H1 (cell line): ENCODE results near the gene IGSF9. TPM values are rescaled to one million over a fixed set of nuclear protein-coding genes. Genes with fewer than 3 reads are reported as not detected.

ENCODE experiments used
- ASH2L ChIP-seq: fragments of 200-600, 300-600 bp; sonication (generic); IDR thresholded peaks from one replicate; pipeline ENCODE4 v1.7.1; 2017; ENCODE audit warnings: low read length
- BRCA1 ChIP-seq: IDR thresholded peaks from 2 replicates; pipeline ENCODE4 v1.6.1; 2012; ENCODE audit warnings: low read depth, low read length, improper control_type of control experiment
- CHD7 ChIP-seq: fragments of 300-600 bp; sonication (generic); IDR thresholded peaks from 2 replicates; pipeline ENCODE4 v1.7.1; 2012; ENCODE audit warnings: low read length, moderate library complexity, mild to moderate bottlenecking, inconsistent platforms; ENCODE audit not compliant: insufficient replicate concordance
- EZH2 ChIP-seq: fragments of 200-600 bp; sonication (generic); IDR thresholded peaks from 2 replicates; pipeline ENCODE4 v1.7.1; 2012; ENCODE audit warnings: low read depth, mild to moderate bottlenecking, moderate library complexity, low read length, inconsistent platforms; ENCODE audit not compliant: severe bottlenecking
- KDM4A ChIP-seq: IDR thresholded peaks from one replicate; pipeline ENCODE4 v1.7.1; 2012; ENCODE audit warnings: low read depth, mild to moderate bottlenecking, moderate library complexity, low read length, inconsistent platforms; ENCODE audit not compliant: severe bottlenecking
- SIN3A ChIP-seq, 2 experiments: IDR thresholded peaks in 1 of 2; conservative IDR thresholded peaks in 1 of 2; 2 replicates each; pipeline ENCODE4 v1.6.1; 2011 to 2012; ENCODE audit warnings: low read length in 2 of 2, improper control_type of control experiment in 1 of 2, low read depth in 1 of 2, mild to moderate bottlenecking in 1 of 2
- polyA plus RNA-seq, 7 experiments: library from polyadenylated mRNA; depleted of rRNA in 3 of 7; stranded (reverse) in 5 of 7; unstranded in 2 of 7; fragments of >200 nt in 5 of 7; fragments of 200-250 nt in 2 of 7; gene quantifications; 1 replicate in 5 of 7; 2 replicates in 1 of 7; 4 replicates in 1 of 7; pipeline versions ENCODE4 v1.2.1 to v1.2.3, GENCODE V29; 2011 to 2013; ENCODE audit warnings: missing spikeins in 2 of 7, mixed read lengths in 2 of 7
- total RNA-seq: library from RNA; stranded (reverse); fragmentation: NEBNext Ultra II Directional; extraction: Animal tissue kit (Norgen Biotek cat#: 25700); gene quantifications from 2 replicates; pipeline ENCODE4 v1.2.1, GENCODE V29; 2021

Gene IGSF9
- total and polyA plus RNA-seq, 2 of the 8 experiments (the other 6 are each of a cell fraction or from before 2014, with no cell fraction given): 10.9 to 28.1 TPM

GRCh38 chr1:159980786-159981185, 35.4 kb upstream of the IGSF9 start (continued):
- TF ChIP-seq BRCA1 (no peak), EZH2 (no peak), SIN3A (conservative IDR thresholded peaks at IDR 0.05 in 1 of 2, IDR thresholded peaks at IDR 0.05 in 1 of 2; ENCODE audit: low read depth in 1 of 2, low read length in 2 of 2) (no peak), ASH2L (no peak), KDM4A (no peak), CHD7 (no peak)
